OCI-LY1 (cell line): ENCODE measurements around the gene HACL1.

Source experiments
- H2AFZ ChIP-seq: fragments of 200-600 bp; sonication (generic), shearing (Covaris generic); 2 replicates; pipeline ENCODE4 v1.6.0; 2014; ENCODE audit warnings: antibody characterized with exemption, mild to moderate bottlenecking, low read length
- H3F3A ChIP-seq: fragments of 200-600 bp; sonication (generic), shearing (Covaris generic); 2 replicates; pipeline ENCODE4 v1.6.0; 2014; ENCODE audit warnings: mild to moderate bottlenecking, antibody characterized with exemption, low read length, moderate library complexity; ENCODE audit not compliant: insufficient read depth
- H3K27ac ChIP-seq: fragments of 200-600 bp; sonication (generic); 2 replicates; pipeline ENCODE4 v1.5.1; 2014; ENCODE audit warnings: low read length, mixed run types, mild to moderate bottlenecking, low read depth; ENCODE audit not compliant: poor library complexity, severe bottlenecking
- H3K27me3 ChIP-seq: fragments of 200-600 bp; sonication (generic); 2 replicates; pipeline ENCODE4 v1.6.0; 2014; ENCODE audit warnings: antibody characterized with exemption, mild to moderate bottlenecking, low read length, moderate library complexity; ENCODE audit not compliant: insufficient read depth
- H3K36me3 ChIP-seq: fragments of 200-600 bp; sonication (generic); 2 replicates; pipeline ENCODE4 v1.6.1; 2014; ENCODE audit warnings: mild to moderate bottlenecking, antibody characterized with exemption, low read length, moderate library complexity, mixed read lengths; ENCODE audit not compliant: insufficient read depth
- H3K4me1 ChIP-seq: fragments of 200-600 bp; sonication (generic); 2 replicates; pipeline ENCODE4 v1.5.1; 2014; ENCODE audit warnings: mild to moderate bottlenecking, low read length, moderate library complexity; ENCODE audit not compliant: insufficient read depth, severe bottlenecking
- H3K4me2 ChIP-seq: fragments of 200-600 bp; sonication (generic), shearing (Covaris generic); 2 replicates; pipeline ENCODE4 v1.6.1; 2014; ENCODE audit warnings: low read length
- H3K4me3 ChIP-seq: fragments of 200-600 bp; sonication (generic); 2 replicates; pipeline ENCODE4 v1.5.1; 2014; ENCODE audit warnings: low read length, low read depth, mild to moderate bottlenecking, mixed read lengths; ENCODE audit not compliant: poor library complexity, severe bottlenecking
- H3K79me2 ChIP-seq: fragments of 200-600 bp; shearing (Covaris generic); 2 replicates; pipeline ENCODE4 v1.6.1; 2016; ENCODE audit warnings: mixed run types, low read length, mixed read lengths; ENCODE audit not compliant: insufficient read depth
- H3K9ac ChIP-seq: fragments of 200-600 bp; sonication (generic), shearing (Covaris generic); 2 replicates; pipeline ENCODE4 v1.6.1; 2014; ENCODE audit warnings: mild to moderate bottlenecking, low read length, mixed read lengths
- H3K9me2 ChIP-seq: fragments of 200-600 bp; sonication (generic), shearing (Covaris generic); 2 replicates; pipeline ENCODE4 v1.6.1; 2014; ENCODE audit warnings: low read depth, mild to moderate bottlenecking, low read length, mixed read lengths
- H3K9me3 ChIP-seq: fragments of 200-600 bp; shearing (Covaris generic); 2 replicates; pipeline ENCODE4 v1.6.1; 2014; ENCODE audit warnings: low read length, mixed read lengths
- H4K20me1 ChIP-seq: fragments of 200-600 bp; sonication (generic), shearing (Covaris generic); 2 replicates; pipeline ENCODE4 v1.6.0; 2016; ENCODE audit warnings: mild to moderate bottlenecking, low read length; ENCODE audit not compliant: insufficient read depth
- EZH2 ChIP-seq: fragments of 200-600 bp; sonication (generic), shearing (Covaris generic); IDR thresholded peaks from 2 replicates; pipeline ENCODE4 v1.8.0; 2017; ENCODE audit warnings: borderline replicate concordance, mixed run types, mild to moderate bottlenecking, antibody characterized with exemption, low read length, moderate library complexity, mixed read lengths
- TF ChIP-seq, protein P1 (sequence below): fragments of 200-600 bp; sonication (generic), shearing (Covaris generic); IDR thresholded peaks from 2 replicates; pipeline ENCODE4 v1.5.1; 2017; ENCODE audit warnings: mild to moderate bottlenecking, antibody characterized with exemption, low read length, moderate library complexity, mixed read lengths

Gene HACL1

DNA sequence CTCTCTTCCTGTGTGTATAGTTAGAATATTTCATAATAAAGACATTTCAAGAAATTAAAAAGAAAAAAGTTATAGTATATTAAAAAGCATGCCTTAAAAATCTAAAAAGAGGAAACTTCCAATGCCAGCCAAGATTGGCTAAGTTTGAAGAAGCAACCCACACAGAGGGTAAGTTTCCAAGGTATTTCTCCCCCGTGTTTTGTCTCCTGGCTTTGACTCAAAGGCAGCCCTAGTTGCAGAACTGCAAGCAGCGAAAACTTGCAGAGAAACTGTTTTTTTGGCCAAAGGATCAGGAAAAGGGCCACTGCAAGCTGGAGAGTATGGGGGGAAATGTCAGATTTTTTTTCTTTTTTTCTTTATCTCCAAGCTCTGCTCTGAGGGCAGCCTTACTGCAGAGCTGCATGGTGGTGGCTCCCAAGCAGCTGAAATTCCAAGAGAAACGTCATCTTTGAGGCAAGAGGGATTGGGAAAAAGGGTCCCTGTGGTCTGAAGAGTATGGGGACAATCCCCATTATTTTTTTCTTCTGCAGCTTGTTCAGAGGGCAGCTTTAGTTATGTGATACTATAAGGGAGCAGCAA lies 23.0 kb downstream of the HACL1 start:
- no peaks in the 10 kb centered on the region for H3F3A ChIP-seq
- no peaks in the 10 kb centered on the region for H3K79me2 ChIP-seq
- H4K20me1 ChIP-seq = no peaks in the 10 kb centered on the region
- no peaks in the 10 kb centered on the region for H3K27me3 ChIP-seq
- H3K9me2 ChIP-seq = no peaks in the 10 kb centered on the region
- H3K4me2 ChIP-seq = no peak overlapping the region
- TF ChIP-seq EZH2 = no peak
- TF ChIP-seq, protein P1, sequence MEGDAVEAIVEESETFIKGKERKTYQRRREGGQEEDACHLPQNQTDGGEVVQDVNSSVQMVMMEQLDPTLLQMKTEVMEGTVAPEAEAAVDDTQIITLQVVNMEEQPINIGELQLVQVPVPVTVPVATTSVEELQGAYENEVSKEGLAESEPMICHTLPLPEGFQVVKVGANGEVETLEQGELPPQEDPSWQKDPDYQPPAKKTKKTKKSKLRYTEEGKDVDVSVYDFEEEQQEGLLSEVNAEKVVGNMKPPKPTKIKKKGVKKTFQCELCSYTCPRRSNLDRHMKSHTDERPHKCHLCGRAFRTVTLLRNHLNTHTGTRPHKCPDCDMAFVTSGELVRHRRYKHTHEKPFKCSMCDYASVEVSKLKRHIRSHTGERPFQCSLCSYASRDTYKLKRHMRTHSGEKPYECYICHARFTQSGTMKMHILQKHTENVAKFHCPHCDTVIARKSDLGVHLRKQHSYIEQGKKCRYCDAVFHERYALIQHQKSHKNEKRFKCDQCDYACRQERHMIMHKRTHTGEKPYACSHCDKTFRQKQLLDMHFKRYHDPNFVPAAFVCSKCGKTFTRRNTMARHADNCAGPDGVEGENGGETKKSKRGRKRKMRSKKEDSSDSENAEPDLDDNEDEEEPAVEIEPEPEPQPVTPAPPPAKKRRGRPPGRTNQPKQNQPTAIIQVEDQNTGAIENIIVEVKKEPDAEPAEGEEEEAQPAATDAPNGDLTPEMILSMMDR = no peak
- no peak overlapping the region for H2AFZ ChIP-seq
- H3K36me3 ChIP-seq = peaks cover 51% of the 10 kb centered on the region; the same call in 1 of the 2 replicates
- H3K27ac ChIP-seq = no peak overlapping the region
- no peak overlapping the region for H3K4me3 ChIP-seq
- no peaks in the 10 kb centered on the region for H3K4me1 ChIP-seq
- no peak overlapping the region for H3K9ac ChIP-seq
- no peaks in the 10 kb centered on the region for H3K9me3 ChIP-seq

DNA sequence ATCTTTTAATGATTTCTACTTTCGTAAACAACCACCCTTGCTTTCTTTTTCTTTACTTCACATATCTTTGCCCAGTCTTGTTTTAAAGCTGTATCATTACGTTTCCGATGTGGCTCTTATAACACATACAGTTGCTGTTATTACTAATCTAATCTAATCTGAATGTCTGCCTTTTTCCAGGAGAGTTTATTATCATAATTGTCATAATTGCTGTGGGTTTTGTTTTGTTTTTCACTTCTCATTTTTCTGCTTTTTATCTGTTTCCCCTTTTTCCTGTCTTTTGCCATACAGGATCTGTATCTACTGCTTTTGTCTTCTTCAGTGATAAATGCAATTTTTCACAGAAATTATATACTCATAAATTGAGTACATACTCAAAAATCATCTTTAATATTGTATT lies 24.9 kb downstream of the HACL1 start:
- H3F3A ChIP-seq = no peaks in the 10 kb centered on the region
- H3K36me3 ChIP-seq = peaks cover 40% of the 10 kb centered on the region; the same call in 1 of the 2 replicates
- no peak for TF ChIP-seq EZH2
- TF ChIP-seq, protein P1 = no peak
- H4K20me1 ChIP-seq = no peaks in the 10 kb centered on the region
- no peak overlapping the region for H2AFZ ChIP-seq
- H3K9ac ChIP-seq = no peak overlapping the region
- H3K79me2 ChIP-seq = no peaks in the 10 kb centered on the region
- no peaks in the 10 kb centered on the region for H3K9me3 ChIP-seq
- no peaks in the 10 kb centered on the region for H3K4me1 ChIP-seq
- H3K4me3 ChIP-seq = no peak overlapping the region
- no peaks in the 10 kb centered on the region for H3K27me3 ChIP-seq
- H3K4me2 ChIP-seq = no peak overlapping the region
- no peaks in the 10 kb centered on the region for H3K9me2 ChIP-seq
- no peak overlapping the region for H3K27ac ChIP-seq

DNA sequence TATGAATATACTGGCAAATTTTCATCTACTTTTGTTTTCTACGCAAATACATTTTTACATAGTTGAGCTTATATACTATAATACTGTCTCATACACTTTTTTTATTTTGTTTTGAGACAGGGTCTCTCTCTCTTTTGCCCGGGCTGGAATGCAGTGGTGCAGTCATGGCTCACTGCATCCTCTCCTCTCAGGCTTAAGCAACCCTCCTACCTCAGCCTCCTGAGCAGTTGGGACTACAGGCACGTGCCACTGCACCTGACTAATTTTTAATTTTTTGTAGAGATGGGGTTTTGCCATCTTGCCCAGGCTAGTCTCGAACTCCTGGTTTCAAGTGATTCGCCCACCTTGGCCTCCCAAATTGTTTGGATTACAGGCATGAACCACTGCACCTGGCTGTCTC lies 25.9 kb downstream of the HACL1 start:
- Histone ChIP-seq H3K36me3 (peaks cover 44% of the 10 kb centered on the region; the same call in 1 of the 2 replicates), H3K79me2 (no peaks in the 10 kb centered on the region), H3K27ac (no peak overlapping the region), H4K20me1 (no peaks in the 10 kb centered on the region), H3K27me3 (no peaks in the 10 kb centered on the region), H3K4me3 (no peak overlapping the region), H3K9me2 (no peaks in the 10 kb centered on the region), H3K9me3 (no peaks in the 10 kb centered on the region), H2AFZ (no peak overlapping the region), H3K4me2 (no peak overlapping the region), H3F3A (no peaks in the 10 kb centered on the region), H3K9ac (no peak overlapping the region), H3K4me1 (no peaks in the 10 kb centered on the region)
- TF ChIP-seq EZH2 = no peak
- TF ChIP-seq, protein P1 = no peak
